ENCODE data around the gene PMM1.
A peak's percentile ranks its signal among the peaks of the same experiment; 100 is the strongest.

DNA sequence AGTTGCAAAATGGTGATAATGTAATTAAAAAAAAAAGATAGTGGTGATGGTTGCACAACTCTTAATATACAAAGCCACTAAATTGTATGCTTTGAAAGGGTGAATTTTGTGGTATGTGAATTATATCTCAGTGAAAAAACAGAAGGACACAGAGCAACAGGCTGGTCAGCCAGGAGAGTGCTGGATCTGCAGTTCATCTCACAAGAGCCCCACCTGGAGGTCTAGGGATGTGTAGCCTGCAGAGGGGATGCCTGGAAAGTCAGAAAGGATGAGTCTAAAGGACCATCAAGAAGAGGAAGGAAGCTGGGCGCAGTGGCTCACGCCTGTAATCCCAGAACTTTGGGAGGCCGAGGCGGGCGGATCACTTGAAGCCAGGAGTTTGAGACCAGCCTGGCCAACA lies 54.4 kb downstream of the PMM1 start:
- TF ChIP-seq CTCF (IDR thresholded peaks at IDR 0.05) (peak; percentile 44), REST (IDR thresholded peaks at IDR 0.05; ENCODE audit: insufficient read depth in 1 of 2, low read depth in 2 of 2, low read length in 1 of 2) (no peak), POLR2AphosphoS5 (IDR thresholded peaks at IDR 0.05; ENCODE audit: low read depth, low read length) (no peak), TCF7L2 (IDR thresholded peaks at IDR 0.05; ENCODE audit: low read depth, low read length) (no peak), SIN3A (IDR thresholded peaks at IDR 0.05; ENCODE audit: borderline replicate concordance, insufficient read depth, low read depth, low read length) (no peak)
